ENCODE data around the gene ZBTB17.

- no peak for TF ChIP-seq SUZ12 (IDR thresholded peaks at IDR 0.05; ENCODE audit: extremely low read depth, insufficient read depth, insufficient read length)
- no peak for TF ChIP-seq ZNF274 (IDR thresholded peaks at IDR 0.05; ENCODE audit: low read depth, low read length)
- no peak for TF ChIP-seq YY1 (IDR thresholded peaks at IDR 0.05; ENCODE audit: insufficient read depth, insufficient read length)
These were observed 33.1 kb downstream of the ZBTB17 start for GRCh38 chr1:15942661-15943327.

All from NT2/D1 (cell line).